SJSA1 (cell line): Measurements from ENCODE around the gene DLGAP1. TPM values are rescaled to one million over a fixed set of nuclear protein-coding genes. Genes with fewer than 3 reads are reported as not detected.

Source experiments
- DNase-seq, 2 experiments: peaks; one replicate each; pipeline ENCODE4 v3.0.0-alpha.2; 2015 to 2020; ENCODE audit warnings: low spot score in 2 of 2, low read depth in 1 of 2
- H3K27ac ChIP-seq: fragments of 250-450 bp; sonication (Bioruptor Pico); 2 replicates; pipeline ENCODE4 v1.5.1; 2020; ENCODE audit warnings: mild to moderate bottlenecking, moderate library complexity
- H3K27me3 ChIP-seq: fragments of 250-450 bp; sonication (Bioruptor Pico); replicated peaks from 2 replicates; pipeline ENCODE4 v1.5.1; 2020; ENCODE audit warnings: mild to moderate bottlenecking, moderate library complexity
- H3K36me3 ChIP-seq: fragments of 250-450 bp; sonication (Bioruptor Pico); 2 replicates; pipeline ENCODE4 v1.5.1; 2020; ENCODE audit warnings: mild to moderate bottlenecking
- H3K4me1 ChIP-seq: fragments of 250-450 bp; sonication (Bioruptor Pico); replicated peaks from 2 replicates; pipeline ENCODE4 v1.6.1; 2021; ENCODE audit warnings: mild to moderate bottlenecking
- H3K4me3 ChIP-seq: fragments of 250-450 bp; sonication (Bioruptor Pico); 2 replicates; pipeline ENCODE4 v1.5.1; 2020; ENCODE audit warnings: mild to moderate bottlenecking
- H3K9me3 ChIP-seq: fragments of 250-450 bp; sonication (Bioruptor Pico); replicated peaks from 2 replicates; pipeline ENCODE4 v1.5.1; 2020; ENCODE audit warnings: mild to moderate bottlenecking
- total RNA-seq: library from RNA; depleted of rRNA; stranded (reverse); fragments of >200 nt; shearing (Covaris generic); gene quantifications from 2 replicates; pipeline ENCODE4 v1.2.3, GENCODE V29; 2014

The DLGAP1 gene
- total RNA-seq, 1 experiment from 2014 or later, result not detected

DNA sequence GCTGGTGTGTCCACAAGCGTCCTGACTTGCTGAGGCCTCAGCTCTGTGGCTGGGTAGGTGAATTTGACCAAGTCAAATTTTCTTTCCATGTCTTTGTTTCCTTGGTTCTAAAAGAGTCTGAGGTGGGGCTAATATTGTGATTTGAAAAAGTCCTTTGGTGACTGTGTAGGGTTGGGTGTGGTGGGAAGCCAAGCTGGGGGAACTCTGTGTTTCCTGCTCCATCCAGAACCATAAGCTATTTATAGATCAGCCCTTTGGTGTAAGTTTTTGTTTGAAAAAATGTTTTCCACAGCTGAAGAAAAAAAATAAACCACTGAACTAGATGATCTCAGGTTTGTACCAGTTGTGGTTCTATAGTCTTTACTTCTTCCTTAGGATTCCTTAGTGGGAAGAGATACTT, 542.4 kb downstream of the DLGAP1 start:
- Histone ChIP-seq H3K27me3 (0 out of 2 replicates have a peak, but pooled peaks cover 9% of the 10 kb centered on the region), H3K27ac (no peak overlapping the region), H3K4me3 (no peak overlapping the region), H3K4me1 (no peaks in the 10 kb centered on the region), H3K36me3 (no peaks in the 10 kb centered on the region), H3K9me3 (no peaks in the 10 kb centered on the region)
- DNase-seq, result no peak

DNA sequence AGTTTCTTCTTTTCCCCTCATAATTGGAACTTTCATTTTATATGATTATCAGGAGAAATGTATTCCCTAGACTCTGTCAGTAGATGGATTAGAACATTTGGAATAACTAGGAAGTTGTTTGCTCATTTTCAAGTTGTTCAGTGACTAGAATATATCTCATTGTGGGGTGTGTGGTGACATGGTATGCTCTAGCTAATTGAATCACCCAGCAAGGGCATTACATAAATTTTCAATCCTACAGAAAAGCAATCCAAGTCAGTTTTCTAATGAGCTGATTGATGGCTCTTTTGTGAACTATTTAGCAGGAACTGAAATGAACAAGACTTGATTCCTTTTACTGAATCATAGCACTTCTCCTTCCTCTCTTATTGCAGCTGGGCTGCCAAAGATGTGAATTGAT, 543.7 kb downstream of the DLGAP1 start:
- H3K4me3 ChIP-seq, result no peak overlapping the region
- H3K36me3 ChIP-seq, result no peaks in the 10 kb centered on the region
- H3K9me3 ChIP-seq, result no peaks in the 10 kb centered on the region
- no peaks in the 10 kb centered on the region for H3K4me1 ChIP-seq
- H3K27ac ChIP-seq, result no peak overlapping the region
- DNase-seq, result no peak
- H3K27me3 ChIP-seq, result 0 out of 2 replicates have a peak, but pooled peaks cover 6% of the 10 kb centered on the region

DNA sequence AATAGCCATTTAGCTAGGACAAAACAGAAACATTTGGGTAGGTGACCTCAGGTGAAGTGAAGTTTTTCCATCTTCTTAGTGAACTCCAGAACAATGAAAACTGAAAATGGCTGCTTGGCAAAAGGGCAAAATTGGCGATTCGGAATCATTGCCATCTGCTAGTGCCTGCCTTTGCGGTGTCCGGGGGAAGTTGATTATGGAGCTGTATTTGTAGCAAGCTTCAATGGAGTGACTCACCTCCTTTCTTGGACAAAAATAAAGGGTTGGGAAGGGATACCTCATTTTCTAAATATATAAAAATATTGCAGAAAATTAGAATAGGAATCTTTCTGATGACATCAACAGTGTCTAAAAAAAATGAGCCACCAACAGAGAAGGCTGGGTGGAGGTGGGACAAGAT, 544.6 kb downstream of the DLGAP1 start:
- Histone ChIP-seq H3K27me3 (0 out of 2 replicates have a peak, but pooled peaks cover 6% of the 10 kb centered on the region), H3K27ac (no peak overlapping the region), H3K4me1 (no peaks in the 10 kb centered on the region), H3K4me3 (no peak overlapping the region), H3K36me3 (no peaks in the 10 kb centered on the region), H3K9me3 (no peaks in the 10 kb centered on the region)
- DNase-seq, result no peak

DNA sequence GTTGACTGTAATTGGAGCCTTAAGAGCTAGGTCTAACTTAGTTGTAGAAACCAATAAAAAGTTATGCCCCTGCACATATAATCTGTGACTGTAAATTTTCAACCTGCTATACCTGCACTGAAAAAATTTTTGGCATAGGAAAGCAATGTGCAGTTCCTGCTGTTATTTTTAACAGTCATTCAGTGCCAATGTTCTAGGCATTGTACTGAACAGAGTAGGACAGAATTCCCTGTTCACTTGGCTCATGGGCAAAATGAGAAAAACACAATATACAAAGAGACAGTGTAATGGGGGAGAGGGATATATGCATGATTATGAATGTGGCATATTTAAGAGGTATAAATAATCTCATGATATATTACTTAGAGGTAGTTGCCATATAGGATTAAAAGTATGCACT, 547.2 kb downstream of the DLGAP1 start:
- Histone ChIP-seq H3K27ac (no peak overlapping the region), H3K4me3 (no peak overlapping the region), H3K4me1 (peaks cover 9% of the 10 kb centered on the region), H3K27me3 (0 out of 2 replicates have a peak, but pooled peaks cover 6% of the 10 kb centered on the region), H3K9me3 (no peaks in the 10 kb centered on the region), H3K36me3 (no peaks in the 10 kb centered on the region)
- no peak for DNase-seq

DNA sequence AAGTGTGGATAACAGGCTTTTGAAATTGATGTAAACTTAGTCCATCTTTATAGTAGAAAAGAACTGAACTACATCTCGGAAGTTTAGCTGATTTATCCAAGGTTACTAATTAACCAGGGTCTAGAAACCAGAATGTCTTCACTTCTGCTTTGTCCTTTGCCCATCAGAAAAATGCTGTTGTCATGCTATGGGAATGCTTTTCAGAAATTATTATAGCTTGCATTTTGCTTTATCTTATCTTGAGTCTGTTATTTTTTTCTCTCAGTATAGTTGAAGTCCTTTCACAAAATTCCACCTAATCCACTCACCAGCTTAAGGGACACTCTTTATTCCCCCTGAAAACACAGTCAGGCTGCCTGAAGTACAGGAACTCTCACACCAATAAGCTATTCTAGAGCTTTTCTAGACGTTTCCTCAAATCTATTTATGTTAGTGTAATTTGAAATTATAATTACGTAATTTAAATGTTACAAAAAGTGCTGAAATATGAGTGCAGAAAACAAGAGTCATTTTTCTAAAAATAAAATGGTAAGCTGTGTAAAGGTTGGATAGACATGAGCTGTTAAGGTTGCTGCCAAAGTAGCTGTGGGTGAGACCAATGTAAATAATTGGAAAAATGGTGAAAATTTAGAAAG, 548.9 kb downstream of the DLGAP1 start:
- no peaks in the 10 kb centered on the region for H3K9me3 ChIP-seq
- H3K36me3 ChIP-seq, result no peaks in the 10 kb centered on the region
- H3K27ac ChIP-seq, result no peak overlapping the region
- peaks cover 11% of the 10 kb centered on the region for H3K4me1 ChIP-seq
- H3K27me3 ChIP-seq, result 0 out of 2 replicates have a peak, but pooled peaks cover 6% of the 10 kb centered on the region
- no peak overlapping the region for H3K4me3 ChIP-seq
- DNase-seq, result no peak

DNA sequence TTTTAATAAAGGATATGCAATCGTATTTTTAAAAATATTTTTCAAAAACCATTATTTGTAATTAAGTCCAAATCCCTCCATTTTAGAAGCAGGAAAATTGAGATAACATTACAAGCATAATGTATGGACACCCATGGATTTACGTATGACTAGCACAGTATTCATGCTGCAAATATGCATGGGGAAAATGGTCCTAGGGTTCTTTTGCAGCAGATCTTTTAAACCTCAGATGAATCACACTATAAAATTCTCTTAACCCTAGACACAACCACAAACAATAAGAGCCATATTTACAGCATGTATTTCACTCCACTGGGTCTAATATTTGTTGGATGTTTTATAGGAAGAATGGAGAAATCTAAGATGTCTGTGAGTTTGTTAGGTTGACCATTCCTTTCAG, 551.8 kb downstream of the DLGAP1 start:
- Histone ChIP-seq H3K27ac (no peak overlapping the region), H3K4me1 (peaks cover 11% of the 10 kb centered on the region)
- DNase-seq, result peak in 1 of 2 experiments; percentile 10

DNA sequence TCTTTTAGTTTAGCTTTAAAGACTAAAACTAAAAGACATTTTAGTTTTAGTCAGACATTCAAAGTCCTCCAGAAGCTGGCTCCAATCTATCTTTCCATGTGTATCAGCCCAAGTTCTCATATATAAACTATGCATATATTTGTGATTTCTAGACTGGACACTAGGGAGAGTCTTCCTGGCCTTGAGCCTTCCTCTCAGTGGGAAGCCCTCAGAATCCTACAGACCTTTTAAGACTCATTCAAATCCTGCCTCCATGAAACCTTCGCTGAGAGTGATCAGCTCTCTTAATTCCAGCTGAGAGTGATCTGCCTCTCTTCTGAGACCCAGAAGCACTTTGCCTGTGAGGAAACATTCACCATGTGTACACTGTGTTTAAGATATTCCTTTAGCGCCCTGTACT, 552.4 kb downstream of the DLGAP1 start:
- H3K36me3 ChIP-seq, result no peaks in the 10 kb centered on the region
- no peak for DNase-seq
- no peak overlapping the region for H3K4me3 ChIP-seq
- no peaks in the 10 kb centered on the region for H3K27me3 ChIP-seq
- peaks cover 11% of the 10 kb centered on the region for H3K4me1 ChIP-seq
- H3K27ac ChIP-seq, result no peak overlapping the region
- no peaks in the 10 kb centered on the region for H3K9me3 ChIP-seq

More for the DNA sequence above, 551.8 kb downstream of the DLGAP1 start:
- H3K9me3 ChIP-seq, result no peaks in the 10 kb centered on the region
- no peaks in the 10 kb centered on the region for H3K36me3 ChIP-seq
- H3K27me3 ChIP-seq, result no peaks in the 10 kb centered on the region
- no peak overlapping the region for H3K4me3 ChIP-seq

DNA sequence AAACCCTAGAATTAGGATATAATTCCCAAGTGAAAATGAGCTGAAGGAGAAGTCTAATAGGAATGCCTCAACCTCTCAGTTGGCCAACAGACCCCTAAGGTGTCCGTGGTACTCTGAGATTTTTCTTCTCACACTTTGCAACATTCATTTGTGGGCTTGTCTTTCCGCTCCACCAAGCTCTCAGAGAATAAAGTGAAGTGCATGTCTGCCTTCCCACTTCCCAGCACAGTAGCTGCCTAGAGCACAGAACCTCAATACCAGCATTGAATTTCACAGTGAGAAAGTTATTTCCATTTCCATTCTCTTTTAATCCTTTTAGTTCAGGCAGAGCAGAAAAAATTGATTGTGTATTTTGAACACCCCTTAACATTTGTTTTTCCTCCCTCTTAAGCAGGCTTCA, 553.3 kb downstream of the DLGAP1 start:
- Histone ChIP-seq H3K9me3 (no peaks in the 10 kb centered on the region), H3K27ac (no peak overlapping the region), H3K4me3 (no peak overlapping the region), H3K36me3 (no peaks in the 10 kb centered on the region), H3K27me3 (no peaks in the 10 kb centered on the region), H3K4me1 (peaks cover 11% of the 10 kb centered on the region)
- no peak for DNase-seq

DNA sequence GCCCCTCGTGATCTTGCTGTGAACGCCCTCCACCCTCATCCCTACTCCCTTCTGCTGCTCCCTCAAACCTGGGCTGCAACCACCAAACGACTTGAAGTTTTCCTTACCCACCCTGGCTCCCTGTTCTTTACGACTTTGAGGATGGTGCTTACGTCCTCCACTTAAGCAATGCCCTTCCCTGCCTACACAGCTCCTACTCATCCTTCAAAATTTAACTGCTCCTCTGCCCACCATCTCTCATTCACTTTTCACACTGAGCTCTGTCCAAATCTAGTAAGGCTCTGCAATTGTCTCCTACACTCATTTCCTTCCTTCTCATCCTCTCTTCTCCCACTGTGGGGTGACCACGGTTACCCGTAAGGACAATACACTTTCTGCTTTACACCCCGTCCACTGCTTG, 554.1 kb downstream of the DLGAP1 start:
- DNase-seq, result no peak
- H3K4me3 ChIP-seq, result no peak overlapping the region
- no peak overlapping the region for H3K27ac ChIP-seq
- no peaks in the 10 kb centered on the region for H3K9me3 ChIP-seq
- H3K36me3 ChIP-seq, result no peaks in the 10 kb centered on the region
- no peaks in the 10 kb centered on the region for H3K27me3 ChIP-seq
- H3K4me1 ChIP-seq, result peaks cover 11% of the 10 kb centered on the region

DNA sequence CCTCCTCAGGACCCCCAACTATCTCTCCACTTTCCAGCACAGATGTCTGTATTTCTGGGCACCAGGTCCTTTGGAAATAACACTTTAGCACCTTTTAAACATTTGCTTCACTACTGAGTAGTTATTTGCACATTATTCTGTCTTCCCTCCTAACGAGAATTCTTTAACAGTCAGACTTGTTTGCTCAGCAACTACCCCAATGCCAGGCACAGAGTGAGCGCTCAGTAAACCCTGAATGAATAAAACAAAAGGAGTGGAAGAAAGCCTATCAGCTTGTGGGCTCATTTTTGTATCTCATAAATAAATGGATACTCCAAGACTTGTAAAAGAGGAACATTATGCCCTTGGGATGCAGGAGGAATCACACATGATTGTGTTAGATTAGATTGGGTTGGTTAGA, 554.8 kb downstream of the DLGAP1 start:
- Histone ChIP-seq H3K27me3 (no peaks in the 10 kb centered on the region), H3K36me3 (no peaks in the 10 kb centered on the region), H3K27ac (no peak overlapping the region), H3K4me1 (peaks cover 11% of the 10 kb centered on the region), H3K9me3 (no peaks in the 10 kb centered on the region), H3K4me3 (no peak overlapping the region)
- DNase-seq, result no peak

DNA sequence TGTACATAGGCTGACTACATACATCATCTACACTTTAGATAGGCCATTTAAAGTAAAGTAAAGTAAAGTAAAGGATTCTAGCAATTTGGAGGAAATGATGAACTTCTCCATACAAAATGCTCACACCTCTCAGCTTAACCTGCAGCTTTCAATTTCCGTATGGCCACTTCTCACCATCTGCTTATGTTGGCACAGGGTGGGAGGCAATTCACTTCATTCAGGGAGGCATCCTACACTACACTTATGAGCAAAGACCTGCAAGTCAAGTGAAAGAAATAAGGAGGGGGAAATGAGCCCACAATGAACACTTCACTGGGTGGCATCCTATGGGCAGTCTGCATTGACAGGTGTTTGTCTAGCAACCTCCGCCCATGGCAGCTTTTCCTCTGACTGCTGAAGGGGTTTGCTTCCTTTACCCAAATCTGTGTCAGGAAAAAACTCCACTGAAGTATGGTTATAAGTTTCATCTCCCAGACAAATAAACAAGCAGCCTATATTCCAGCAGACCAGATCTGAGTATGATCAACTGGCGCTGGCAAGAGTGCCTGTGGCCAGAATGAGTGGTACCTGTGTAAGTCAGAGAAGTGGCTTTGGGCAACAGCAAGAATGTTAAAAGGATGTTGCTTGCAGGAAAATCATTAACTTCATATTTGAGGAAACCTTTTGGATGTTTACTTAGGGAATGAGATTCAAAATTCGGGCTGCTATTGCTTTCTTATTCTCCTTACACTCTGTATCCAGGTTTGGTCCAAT, 556.1 kb downstream of the DLGAP1 start:
- H3K27me3 ChIP-seq, result no peaks in the 10 kb centered on the region
- no peak for DNase-seq
- H3K4me1 ChIP-seq, result peaks cover 11% of the 10 kb centered on the region
- no peak overlapping the region for H3K27ac ChIP-seq
- H3K9me3 ChIP-seq, result no peaks in the 10 kb centered on the region
- H3K36me3 ChIP-seq, result no peaks in the 10 kb centered on the region
- H3K4me3 ChIP-seq, result no peak overlapping the region

DNA sequence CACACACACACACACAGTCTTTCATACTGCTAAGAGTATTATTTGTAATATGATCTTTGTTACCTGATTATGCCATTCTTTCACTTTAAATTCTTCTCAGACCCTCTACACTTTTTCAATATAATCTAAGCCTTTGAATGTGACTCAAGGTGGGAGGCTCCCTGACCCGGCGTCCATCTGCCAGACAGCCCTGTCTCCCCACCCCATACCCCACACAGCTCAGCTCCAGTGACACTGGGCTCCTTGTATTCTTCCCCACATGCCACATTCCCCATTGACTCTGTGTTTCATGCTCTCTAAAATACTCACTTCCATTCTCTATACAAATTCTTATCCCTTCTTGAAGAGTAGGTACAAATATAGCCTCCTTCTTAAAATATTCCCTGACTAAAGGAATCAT, 563.0 kb downstream of the DLGAP1 start:
- no peak for DNase-seq
- H3K27ac ChIP-seq, result no peak overlapping the region
- H3K9me3 ChIP-seq, result no peaks in the 10 kb centered on the region
- H3K4me3 ChIP-seq, result no peak overlapping the region
- H3K27me3 ChIP-seq, result no peaks in the 10 kb centered on the region
- no peaks in the 10 kb centered on the region for H3K4me1 ChIP-seq
- H3K36me3 ChIP-seq, result no peaks in the 10 kb centered on the region

DNA sequence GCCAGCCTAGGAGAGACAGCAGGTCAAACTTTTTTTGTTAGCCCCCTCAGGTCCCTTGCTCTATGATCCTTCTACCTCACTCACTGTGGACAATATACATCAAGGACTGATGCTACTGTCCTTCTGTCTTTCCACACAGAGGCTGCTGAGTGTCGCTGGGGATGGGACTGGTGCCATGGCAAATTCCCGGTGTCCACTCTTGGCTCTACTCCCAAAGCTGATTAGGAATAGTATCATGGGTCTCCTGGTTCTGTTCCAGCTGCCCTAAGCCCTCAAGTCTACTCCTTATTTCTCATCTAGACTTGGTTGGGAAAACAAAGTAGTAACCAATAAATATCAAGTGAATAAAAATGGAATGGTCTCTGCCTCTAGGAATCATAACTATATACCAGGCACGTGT, 563.9 kb downstream of the DLGAP1 start:
- no peaks in the 10 kb centered on the region for H3K36me3 ChIP-seq
- H3K4me3 ChIP-seq, result no peak overlapping the region
- H3K27ac ChIP-seq, result no peak overlapping the region
- no peak for DNase-seq
- H3K27me3 ChIP-seq, result no peaks in the 10 kb centered on the region
- no peaks in the 10 kb centered on the region for H3K4me1 ChIP-seq
- H3K9me3 ChIP-seq, result no peaks in the 10 kb centered on the region

DNA sequence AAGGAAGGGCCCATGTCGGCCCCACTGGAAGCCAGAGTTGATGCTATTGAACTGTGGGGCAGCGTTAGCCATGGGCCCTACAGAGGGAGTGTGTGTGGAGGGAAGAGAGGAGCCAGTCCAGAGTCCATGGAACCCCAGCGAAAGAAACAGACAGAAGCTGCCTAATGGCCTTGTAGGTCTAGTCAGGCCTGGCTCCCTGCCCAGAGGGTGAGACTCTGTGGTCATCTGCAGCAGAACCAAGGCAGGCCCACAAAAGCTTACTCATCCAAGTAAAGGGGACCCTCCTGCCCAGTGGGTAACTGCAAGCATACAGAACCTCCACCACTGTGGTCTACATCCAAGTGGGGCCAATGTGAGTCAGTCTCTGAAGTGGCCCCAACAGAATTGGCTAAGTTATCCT, 565.3 kb downstream of the DLGAP1 start:
- H3K9me3 ChIP-seq, result no peaks in the 10 kb centered on the region
- no peaks in the 10 kb centered on the region for H3K4me1 ChIP-seq
- H3K27ac ChIP-seq, result no peak overlapping the region
- H3K27me3 ChIP-seq, result no peaks in the 10 kb centered on the region
- DNase-seq, result no peak
- no peak overlapping the region for H3K4me3 ChIP-seq
- H3K36me3 ChIP-seq, result no peaks in the 10 kb centered on the region
